Panc1 (cell line): Measurements from ENCODE around the gene MYL5. TPM values are rescaled to one million over a fixed set of nuclear protein-coding genes. Genes with fewer than 3 reads are reported as not detected.

Source experiments
- ATAC-seq: fragments of 200-7000 bp; cut with Tn5 transposase; 2 replicates; pipeline ENCODE4 v1.9.1; 2020; ENCODE audit warnings: mild to moderate bottlenecking, moderate library complexity
- BruUV-seq: library from RNA; stranded (reverse); fragments of 400-500 nt; replicated peaks from 2 replicates; lab custom pipeline; 2021; lab: Mats Ljungman, UMichigan
- CTCF ChIA-PET: fragments of 300-600 bp; sonication (Branson Sonifier 250); formaldehyde crosslinking; loops from one replicate; lab custom pipeline; 2022; ENCODE audit warnings: antibody characterized with exemption; lab: Charles Lee
- POLR2A ChIA-PET: fragments of 300-600 bp; sonication (Branson Sonifier 250); formaldehyde crosslinking; loops from one replicate; lab custom pipeline; 2022; ENCODE audit warnings: antibody characterized with exemption; lab: Charles Lee
- DNase-seq: peaks from one replicate; pipeline ENCODE4 v3.0.0-alpha.2; 2010; ENCODE audit warnings: low read depth, low spot score
- H3K27ac ChIP-seq: 2 replicates; pipeline ENCODE4 v1.5.1; 2011; ENCODE audit warnings: mild to moderate bottlenecking, low read length, inconsistent platforms
- H3K27me3 ChIP-seq: fragments of 200-500 bp; sonication (Bioruptor generic); 2 replicates; pipeline ENCODE4 v1.6.0; 2014; ENCODE audit warnings: low read length, inconsistent platforms; ENCODE audit not compliant: control insufficient read depth, insufficient read depth
- H3K36me3 ChIP-seq: fragments of 200-500 bp; sonication (Bioruptor generic); 2 replicates; pipeline ENCODE4 v1.5.1; 2014; ENCODE audit warnings: inconsistent platforms, mild to moderate bottlenecking, low read length, moderate library complexity; ENCODE audit not compliant: control insufficient read depth, insufficient read depth
- H3K4me1 ChIP-seq: 2 replicates; pipeline ENCODE4 v1.5.1; 2011; ENCODE audit warnings: inconsistent platforms, mild to moderate bottlenecking, low read length, moderate library complexity; ENCODE audit not compliant: control insufficient read depth, insufficient read depth
- H3K4me3 ChIP-seq, 2 experiments: 2 replicates each; pipeline ENCODE4 v1.5.1; 2011 to 2012; ENCODE audit warnings: low read depth in 2 of 2, low read length in 2 of 2, mild to moderate bottlenecking in 2 of 2, inconsistent platforms in 1 of 2, moderate library complexity in 1 of 2
- H3K9me3 ChIP-seq: fragments of 200-500 bp; sonication (Bioruptor generic); 2 replicates; pipeline ENCODE4 v1.5.1; 2014; ENCODE audit warnings: low read depth, mild to moderate bottlenecking, inconsistent platforms, low read length, moderate library complexity; ENCODE audit not compliant: control insufficient read depth, insufficient read depth
- CTCF ChIP-seq: fragments of 450-650 bp; IDR thresholded peaks from 2 replicates; pipeline ENCODE4 v1.5.1; 2017; ENCODE audit warnings: mild to moderate bottlenecking
- POLR2AphosphoS5 ChIP-seq: IDR thresholded peaks from 2 replicates; pipeline ENCODE4 v1.6.1; 2012; ENCODE audit warnings: mild to moderate bottlenecking, low read depth, low read length, moderate library complexity
- REST ChIP-seq, 2 experiments: IDR thresholded peaks; 2 replicates each; pipeline ENCODE4 v1.6.1; 2011 to 2012; ENCODE audit warnings: low read depth in 2 of 2, control low read depth in 1 of 2, low read length in 1 of 2, mild to moderate bottlenecking in 1 of 2, moderate library complexity in 1 of 2; ENCODE audit not compliant: insufficient read depth in 1 of 2
- SIN3A ChIP-seq: IDR thresholded peaks from 2 replicates; pipeline ENCODE4 v1.6.1; 2012; ENCODE audit warnings: low read depth, mild to moderate bottlenecking, low read length, moderate library complexity, borderline replicate concordance; ENCODE audit not compliant: insufficient read depth
- TCF7L2 ChIP-seq: IDR thresholded peaks from 2 replicates; pipeline ENCODE4 v1.6.1; 2011; ENCODE audit warnings: mild to moderate bottlenecking, low read depth, low read length, inconsistent platforms
- in situ Hi-C: cut with HindIII; loops from 2 replicates; pipeline ENCODE4 v1.10.0; 2016; ENCODE audit warnings: low sequenced_read_pairs, low pct_unique_long_range_greater_than_20kb
- intact Hi-C: fragments of 100-400 bp; cut with micrococcal nuclease; formaldehyde crosslinking; loops from one replicate; pipeline ENCODE4 v1.10.0; 2022; ENCODE audit not compliant: unreplicated experiment
- total RNA-seq: library from RNA; stranded (reverse); gene quantifications from one replicate; pipeline ENCODE4 v1.2.1, GENCODE V29; 2021; ENCODE audit not compliant: unreplicated experiment

Gene MYL5
- total RNA-seq, 1 experiment from 2014 or later: 12.0 TPM

GRCh38 chr4:656436-657337 is 17.7 kb upstream of the MYL5 start:
- Histone ChIP-seq H3K27ac (no peak overlapping the region), H3K36me3 (no peaks in the 10 kb centered on the region), H3K27me3 (no peaks in the 10 kb centered on the region), H3K9me3 (no peaks in the 10 kb centered on the region), H3K4me1 (no peaks in the 10 kb centered on the region), H3K4me3 (no peak overlapping the region)
- in situ Hi-C loops (no loop called here), intact Hi-C loops (no loop called here)
- DNase-seq: no peak
- BruUV-seq: no TSS peak
- POLR2A ChIA-PET: no interaction called here
- CTCF ChIA-PET: no interaction called here
- no peak for ATAC-seq
- no peak for TF ChIP-seq REST (IDR thresholded peaks at IDR 0.05; ENCODE audit: insufficient read depth in 1 of 2, low read depth in 2 of 2, low read length in 1 of 2)

DNA sequence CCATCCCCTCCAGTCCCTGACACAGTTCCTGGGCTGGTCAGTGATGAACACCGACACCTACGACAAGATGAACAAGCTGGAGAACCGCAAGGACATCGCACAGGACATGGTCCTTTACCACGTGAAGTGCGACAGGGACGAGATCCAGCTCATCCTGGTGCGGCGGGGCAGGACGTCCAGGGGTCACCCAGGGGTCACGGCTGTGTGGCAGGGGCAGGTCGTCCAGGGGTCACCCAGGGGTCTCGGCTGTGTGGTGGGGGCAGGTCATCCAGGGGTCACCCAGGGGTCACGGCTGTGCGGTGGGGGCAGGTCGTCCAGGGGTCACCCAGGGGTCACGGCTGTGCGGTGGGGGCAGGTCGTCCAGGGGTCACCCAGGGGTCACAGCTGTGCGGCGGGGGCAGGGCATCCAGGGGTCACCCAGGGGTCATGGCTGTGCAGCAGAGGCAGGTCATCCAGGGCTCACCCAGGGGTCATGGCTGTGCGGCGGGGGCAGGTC is 17.0 kb upstream of the MYL5 start:
- DNase-seq (no peak), ATAC-seq (no peak)
- no peaks in the 10 kb centered on the region for H3K9me3 ChIP-seq
- intact Hi-C loops (no loop called here), in situ Hi-C loops (no loop called here)
- H3K27me3 ChIP-seq: no peaks in the 10 kb centered on the region
- no TSS peak for BruUV-seq
- no peak overlapping the region for H3K27ac ChIP-seq
- POLR2A ChIA-PET: no interaction called here
- no peaks in the 10 kb centered on the region for H3K36me3 ChIP-seq
- TF ChIP-seq TCF7L2 (no peak), REST (IDR thresholded peaks at IDR 0.05; ENCODE audit: insufficient read depth in 1 of 2, low read depth in 2 of 2, low read length in 1 of 2) (no peak), CTCF (no peak), POLR2AphosphoS5 (no peak), SIN3A (no peak)
- H3K4me3 ChIP-seq: no peak overlapping the region
- CTCF ChIA-PET: no interaction called here
- no peaks in the 10 kb centered on the region for H3K4me1 ChIP-seq
